A673 (cell line): ENCODE data around the gene TBC1D2B.
"Not testable (repeated sequence)": the region's sequence is repeated elsewhere in the genome, so short reads cannot be mapped to it uniquely, and the experiment has no call there.

Experiments used
- CTCF ChIP-seq: fragments of 300-800, 200-600 bp; sonication (generic); conservative IDR thresholded peaks from 2 replicates; pipeline ENCODE4 v1.5.1; 2017; ENCODE audit warnings: low read depth, mild to moderate bottlenecking, antibody characterized with exemption, low read length, moderate library complexity, mixed read lengths
- EZH2 ChIP-seq: fragments of 200-600 bp; sonication (generic); IDR thresholded peaks from 2 replicates; pipeline ENCODE4 v1.6.1; 2017; ENCODE audit warnings: borderline replicate concordance, low read depth, mild to moderate bottlenecking, mixed read lengths, antibody characterized with exemption, low read length; ENCODE audit not compliant: poor library complexity, severe bottlenecking

GRCh38 chr15:77967235-77967615, 110.3 kb downstream of the TBC1D2B start:
- not testable (repeated sequence) for TF ChIP-seq CTCF, EZH2
